Heart left ventricle (tissue), 13 donors: ENCODE measurements around the gene NTRK2.

Source experiments
- POLR2A ChIP-seq, 2 donors: fragments of 450-650 bp; IDR thresholded peaks; one replicate each; pipeline ENCODE4 v1.6.1; 2017; ENCODE audit warnings: antibody characterized with exemption in 2 of 2, mild to moderate bottlenecking in 2 of 2, moderate library complexity in 2 of 2
- TF ChIP-seq, protein P1 (sequence below), 12 donors: fragments of 200-600 bp; sonication (generic) in 4 of 12; IDR thresholded peaks; one replicate each; pipeline versions ENCODE4 v1.5.0 to v1.8.0; 2018 to 2022; ENCODE audit warnings: antibody characterized with exemption in 12 of 12, mild to moderate bottlenecking in 5 of 12
- donor health status: ischemic (EF 13 %, LVEDD 7.1; RV severe dilation, severe dysfunction).
- donor health status: DM: no; HTN: yes; CAD: no.
- donor health status: DM: no; HTN: no; CAD: no.
- donor health status: ischemic (EF 25% LVEDD 6.9; RV normal size, moderate dysfunction).
- donor health status: ischemic (EF 25% LVEDD 5.7; RV mildly dilated, moderate dysfunction).
- donor health status: ischemic (EF 35%, LVEDD 5.7; RV mildly dilated, moderate dysfunction).
- donor health status: nonischemic (EF 11% LVEDD 7.7; RV severe dilation, severe dysfunction).
- donor health status: DM: yes; HTN: yes; CAD: no.
- donor health status: PGD.
- donor health status: ischemic (EF 29% LVEDD 5.4; RV normal size, mild dysfunction).
- donor health status: nonischemic (EF 23%, LVEDD 6.1; RV moderate dilation, normal function).

- TF ChIP-seq, protein P1, sequence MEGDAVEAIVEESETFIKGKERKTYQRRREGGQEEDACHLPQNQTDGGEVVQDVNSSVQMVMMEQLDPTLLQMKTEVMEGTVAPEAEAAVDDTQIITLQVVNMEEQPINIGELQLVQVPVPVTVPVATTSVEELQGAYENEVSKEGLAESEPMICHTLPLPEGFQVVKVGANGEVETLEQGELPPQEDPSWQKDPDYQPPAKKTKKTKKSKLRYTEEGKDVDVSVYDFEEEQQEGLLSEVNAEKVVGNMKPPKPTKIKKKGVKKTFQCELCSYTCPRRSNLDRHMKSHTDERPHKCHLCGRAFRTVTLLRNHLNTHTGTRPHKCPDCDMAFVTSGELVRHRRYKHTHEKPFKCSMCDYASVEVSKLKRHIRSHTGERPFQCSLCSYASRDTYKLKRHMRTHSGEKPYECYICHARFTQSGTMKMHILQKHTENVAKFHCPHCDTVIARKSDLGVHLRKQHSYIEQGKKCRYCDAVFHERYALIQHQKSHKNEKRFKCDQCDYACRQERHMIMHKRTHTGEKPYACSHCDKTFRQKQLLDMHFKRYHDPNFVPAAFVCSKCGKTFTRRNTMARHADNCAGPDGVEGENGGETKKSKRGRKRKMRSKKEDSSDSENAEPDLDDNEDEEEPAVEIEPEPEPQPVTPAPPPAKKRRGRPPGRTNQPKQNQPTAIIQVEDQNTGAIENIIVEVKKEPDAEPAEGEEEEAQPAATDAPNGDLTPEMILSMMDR (IDR thresholded peaks at IDR 0.05) = no peak
- no peak for TF ChIP-seq POLR2A (IDR thresholded peaks at IDR 0.05)
These were observed 306.4 kb downstream of the NTRK2 start for GRCh38 chr9:84975926-84976325.
